ENCODE results near the gene SLC25A41. TPM values are rescaled to one million over a fixed set of nuclear protein-coding genes. Genes with fewer than 3 reads are reported as not detected.

SLC25A41 gene
- total and polyA plus RNA-seq, 2 experiments from 2014 or later: 1.0 to 1.7 TPM

GRCh38 chr19:6479836-6480398, 46.4 kb upstream of the SLC25A41 start:
- H3K27ac ChIP-seq: no peak overlapping the region
- H3K9me3 ChIP-seq (ENCODE audit: low read depth): no peaks in the 10 kb centered on the region
- DNase-seq (ENCODE audit: low read depth in 1 of 2, low spot score in 1 of 2): no peak
- no peaks in the 10 kb centered on the region for H3K36me3 ChIP-seq
- H3K4me3 ChIP-seq: no peak overlapping the region
- no peak for TF ChIP-seq CTCF (IDR thresholded peaks at IDR 0.05; ENCODE audit: low read depth, low read length)
- H3K4me1 ChIP-seq (ENCODE audit: low read depth): no peaks in the 10 kb centered on the region
- H3K27me3 ChIP-seq: peaks cover 9% of the 10 kb centered on the region

DNA sequence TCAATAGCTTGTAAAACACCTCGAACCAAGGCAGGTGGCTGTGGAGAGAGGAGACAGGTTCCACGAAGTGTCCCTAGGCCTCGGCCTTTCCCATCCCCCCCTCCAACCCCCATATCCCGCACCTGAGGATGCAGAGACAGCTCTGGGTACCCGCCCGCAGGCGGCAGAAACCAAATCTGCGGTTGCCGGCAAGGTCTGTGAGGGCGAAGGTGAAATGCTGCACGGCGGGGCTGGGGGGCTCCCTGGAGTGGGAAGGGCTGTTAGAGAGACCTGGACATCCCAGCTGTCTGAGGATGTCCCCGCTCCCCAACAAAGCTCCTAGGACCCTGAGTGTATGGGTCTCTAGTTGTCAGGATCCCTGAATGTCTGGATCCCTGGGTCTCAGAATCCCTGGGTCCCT, 45.3 kb upstream of the SLC25A41 start:
- Histone ChIP-seq H3K27me3 (peaks cover 12% of the 10 kb centered on the region), H3K9me3 (ENCODE audit: low read depth) (no peaks in the 10 kb centered on the region), H3K27ac (no peak overlapping the region), H3K4me3 (no peak overlapping the region), H3K36me3 (no peaks in the 10 kb centered on the region), H3K4me1 (ENCODE audit: low read depth) (no peaks in the 10 kb centered on the region)
- no peak for TF ChIP-seq CTCF (IDR thresholded peaks at IDR 0.05; ENCODE audit: low read depth, low read length)
- no peak for DNase-seq (ENCODE audit: low read depth in 1 of 2, low spot score in 1 of 2)

DNA sequence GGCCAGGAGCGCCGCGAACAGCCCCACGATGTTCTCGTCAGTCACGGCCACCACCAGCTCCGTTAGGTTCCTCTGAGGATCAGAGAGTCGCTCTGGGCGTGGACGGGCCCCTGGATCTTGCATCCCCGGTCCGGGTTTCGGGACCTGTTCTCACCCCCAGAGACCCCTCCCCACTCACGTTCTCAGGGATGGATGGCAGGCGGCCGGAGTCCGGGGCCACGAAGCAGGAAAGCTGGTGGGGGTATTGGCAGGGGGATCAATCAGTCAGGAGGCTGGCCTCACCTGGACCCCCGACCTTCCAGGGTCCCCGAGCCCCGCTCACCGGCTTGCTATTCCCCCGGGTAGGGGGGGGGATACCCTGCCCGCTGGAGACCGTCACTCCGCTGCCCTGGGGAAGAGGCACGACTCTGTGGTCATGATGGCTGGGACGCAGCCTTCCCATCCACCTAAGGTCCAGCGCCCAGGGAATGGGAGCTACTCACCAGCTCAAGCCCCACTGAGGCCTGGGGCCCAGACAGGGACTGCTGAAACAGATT, 43.4 kb upstream of the SLC25A41 start:
- Histone ChIP-seq H3K4me3 (peak overlapping the region; percentile 27), H3K9me3 (ENCODE audit: low read depth) (no peaks in the 10 kb centered on the region), H3K27me3 (peaks cover 12% of the 10 kb centered on the region), H3K27ac (no peak overlapping the region), H3K4me1 (ENCODE audit: low read depth) (no peaks in the 10 kb centered on the region), H3K36me3 (no peaks in the 10 kb centered on the region)
- DNase-seq (ENCODE audit: low read depth in 1 of 2, low spot score in 1 of 2): no peak
- no peak for TF ChIP-seq CTCF (IDR thresholded peaks at IDR 0.05; ENCODE audit: low read depth, low read length)

GRCh38 chr19:6476155-6476895, 42.8 kb upstream of the SLC25A41 start:
- H3K36me3 ChIP-seq: no peaks in the 10 kb centered on the region
- TF ChIP-seq CTCF (IDR thresholded peaks at IDR 0.05; ENCODE audit: low read depth, low read length): no peak
- no peaks in the 10 kb centered on the region for H3K9me3 ChIP-seq (ENCODE audit: low read depth)
- H3K4me3 ChIP-seq: peak overlapping the region; percentile 27
- peaks cover 12% of the 10 kb centered on the region for H3K27me3 ChIP-seq
- DNase-seq (ENCODE audit: low read depth in 1 of 2, low spot score in 1 of 2): peak; percentile 49 to 100
- no peak overlapping the region for H3K27ac ChIP-seq
- H3K4me1 ChIP-seq (ENCODE audit: low read depth): no peaks in the 10 kb centered on the region

- no peak for TF ChIP-seq CTCF (IDR thresholded peaks at IDR 0.05; ENCODE audit: low read depth, low read length)
- Histone ChIP-seq H3K9me3 (ENCODE audit: low read depth) (no peaks in the 10 kb centered on the region), H3K36me3 (no peaks in the 10 kb centered on the region), H3K4me3 (peak overlapping the region; percentile 27), H3K4me1 (ENCODE audit: low read depth) (no peaks in the 10 kb centered on the region), H3K27ac (no peak overlapping the region), H3K27me3 (peaks cover 12% of the 10 kb centered on the region)
- DNase-seq (ENCODE audit: low read depth in 1 of 2, low spot score in 1 of 2): peak in 1 of 2 donors; percentile 47
Observed at GRCh38 chr19:6475321-6476108, 42.0 kb upstream of the SLC25A41 start.
